GM23338 (cell line): ENCODE measurements around the gene UBC. TPM values are rescaled to one million over a fixed set of nuclear protein-coding genes. Genes with fewer than 3 reads are reported as not detected.

Experiments
- ATAC-seq: fragments of 200-7000 bp; cut with Tn5 transposase; 3 replicates; pipeline ENCODE4 v1.9.1; 2020
- DNase-seq: peaks from one replicate; pipeline ENCODE4 v3.0.0-alpha.2; 2015; ENCODE audit warnings: low spot score
- H2AFZ ChIP-seq: fragments of 200-600 bp; sonication (generic); 2 replicates; pipeline ENCODE4 v1.8.0; 2016; ENCODE audit warnings: antibody characterized with exemption, mild to moderate bottlenecking, moderate library complexity
- H3F3A ChIP-seq: fragments of 200-600 bp; sonication (generic); replicated peaks from 2 replicates; pipeline ENCODE4 v1.8.0; 2017; ENCODE audit warnings: antibody characterized with exemption, mixed run types, low read depth
- H3K27ac ChIP-seq: fragments of 200-600 bp; sonication (generic); 2 replicates; pipeline ENCODE4 v1.6.1; 2016; ENCODE audit warnings: low read depth
- H3K27me3 ChIP-seq: fragments of 200-600 bp; sonication (generic); 2 replicates; pipeline ENCODE4 v1.8.0; 2016; ENCODE audit warnings: mild to moderate bottlenecking, mixed run types, moderate library complexity; ENCODE audit not compliant: insufficient read depth
- H3K36me3 ChIP-seq: fragments of 200-600 bp; sonication (generic); 2 replicates; pipeline ENCODE4 v1.8.0; 2016; ENCODE audit warnings: mild to moderate bottlenecking; ENCODE audit not compliant: insufficient read depth
- H3K4me1 ChIP-seq: fragments of 200-600 bp; sonication (generic); 2 replicates; pipeline ENCODE4 v1.8.0; 2016; ENCODE audit warnings: mild to moderate bottlenecking, moderate library complexity; ENCODE audit not compliant: insufficient read depth
- H3K4me2 ChIP-seq: fragments of 200-600 bp; sonication (generic); 2 replicates; pipeline ENCODE4 v1.7.1; 2017; ENCODE audit warnings: mixed run types
- H3K4me3 ChIP-seq: fragments of 200-600 bp; sonication (generic); 2 replicates; pipeline ENCODE4 v1.6.1; 2016; ENCODE audit warnings: mixed run types
- H3K79me2 ChIP-seq: fragments of 200-600 bp; sonication (generic); replicated peaks from 2 replicates; pipeline ENCODE4 v1.8.0; 2017; ENCODE audit warnings: mild to moderate bottlenecking; ENCODE audit not compliant: insufficient read depth
- H3K9me2 ChIP-seq: fragments of 200-600 bp; sonication (generic); 2 replicates; pipeline ENCODE4 v1.8.0; 2017; ENCODE audit not compliant: insufficient read depth
- H4K20me1 ChIP-seq: fragments of 200-600 bp; sonication (generic); replicated peaks from 2 replicates; pipeline ENCODE4 v1.8.0; 2017; ENCODE audit warnings: mild to moderate bottlenecking; ENCODE audit not compliant: insufficient read depth
- H3K27ac Mint-ChIP-seq: 2 replicates; pipeline ENCODE4 v1.8.0; 2020; ENCODE audit warnings: inconsistent platforms, mild to moderate bottlenecking, moderate library complexity, mixed read lengths
- H3K27me3 Mint-ChIP-seq: 3 replicates; pipeline ENCODE4 v1.8.0; 2022; ENCODE audit warnings: low read depth, mild to moderate bottlenecking, moderate library complexity, mixed read lengths, inconsistent platforms; ENCODE audit not compliant: insufficient read depth, poor library complexity
- H3K36me3 Mint-ChIP-seq: 3 replicates; pipeline ENCODE4 v1.8.0; 2021; ENCODE audit warnings: low read depth, mild to moderate bottlenecking, inconsistent platforms, moderate library complexity, mixed read lengths
- H3K4me1 Mint-ChIP-seq: 3 replicates; pipeline ENCODE4 v1.8.0; 2020; ENCODE audit warnings: mild to moderate bottlenecking, inconsistent platforms, mixed read lengths
- H3K4me3 Mint-ChIP-seq: 3 replicates; pipeline ENCODE4 v1.8.0; 2021; ENCODE audit warnings: moderate library complexity, mild to moderate bottlenecking, inconsistent platforms, mixed read lengths
- H3K9me3 Mint-ChIP-seq: 3 replicates; pipeline ENCODE4 v1.8.0; 2020; ENCODE audit warnings: moderate library complexity, mild to moderate bottlenecking, inconsistent platforms, mixed read lengths
- EZH2 ChIP-seq: fragments of 200-600 bp; sonication (generic); IDR thresholded peaks from one replicate; pipeline ENCODE4 v1.8.0; 2017; ENCODE audit warnings: antibody characterized with exemption, mild to moderate bottlenecking, low read depth; ENCODE audit not compliant: unreplicated experiment
- EZH2phosphoT487 ChIP-seq: fragments of 200-600 bp; sonication (generic); IDR thresholded peaks from one replicate; pipeline ENCODE4 v1.8.1; 2018; ENCODE audit warnings: antibody characterized with exemption; ENCODE audit not compliant: unreplicated experiment
- JUNB ChIP-seq: IDR thresholded peaks from one replicate; pipeline ENCODE4 v1.6.1; 2016; ENCODE audit warnings: antibody characterized with exemption; ENCODE audit not compliant: unreplicated experiment
- STAT1 ChIP-seq: IDR thresholded peaks from one replicate; pipeline ENCODE4 v1.6.1; 2016; ENCODE audit warnings: antibody characterized with exemption; ENCODE audit not compliant: unreplicated experiment
- ZNF114 ChIP-seq: fragments of 250-450 bp; sonication (Bioruptor Pico); IDR thresholded peaks from 2 replicates; pipeline ENCODE4 v1.5.0; 2020; ENCODE audit warnings: mild to moderate bottlenecking, moderate library complexity
- ZNF462 ChIP-seq: fragments of 250-450 bp; sonication (Bioruptor Pico); IDR thresholded peaks from 2 replicates; pipeline ENCODE4 v1.5.0; 2020; ENCODE audit warnings: mild to moderate bottlenecking, moderate library complexity
- polyA plus RNA-seq: library from polyadenylated mRNA; unstranded; fragments of >200 nt; fragmentation: Nextera tagmentation; extraction: Ambion mirVana; gene quantifications from 2 replicates; pipeline ENCODE4 v1.2.1, GENCODE V29; 2016
- total RNA-seq: library from RNA; depleted of rRNA; stranded (reverse); fragments of >200 nt; shearing (Covaris generic); gene quantifications from 2 replicates; pipeline ENCODE4 v1.2.3, GENCODE V29; 2014

Gene UBC
- total and polyA plus RNA-seq, 2 experiments from 2014 or later = 511 to 665 TPM

GRCh38 chr12:124906606-124907261 lies 7.7 kb downstream of the UBC start (continued):
- TF ChIP-seq ZNF462 = no peak

- Histone ChIP-seq H3K27me3 (no peaks in the 10 kb centered on the region), H3K9me2 (no peaks in the 10 kb centered on the region), H4K20me1 (no peaks in the 10 kb centered on the region), H3K27ac (no peak overlapping the region), H3K4me3 (no peak overlapping the region), H3K4me2 (no peak overlapping the region), H3K4me1 (no peaks in the 10 kb centered on the region), H3F3A (peaks cover 2% of the 10 kb centered on the region; the same call in 1 of the 2 replicates), H3K79me2 (no peaks in the 10 kb centered on the region), H2AFZ (peak overlapping the region; percentile 39; the same call in 1 of the 2 replicates), H3K36me3 (no peaks in the 10 kb centered on the region)
- Mint-ChIP-seq H3K4me3 (no peak overlapping the region), H3K9me3 (no peaks in the 10 kb centered on the region), H3K4me1 (peaks cover 13% of the 10 kb centered on the region), H3K36me3 (no peaks in the 10 kb centered on the region), H3K27me3 (peaks cover 6% of the 10 kb centered on the region), H3K27ac (0 out of 2 replicates have a peak overlapping the region, but pooled peaks have one; percentile 26)
- ATAC-seq (peak; percentile 40), DNase-seq (no peak)
- TF ChIP-seq JUNB (no peak), ZNF114 (CRISPR knock-in tag) (no peak), EZH2 (no peak), ZNF462 (no peak), EZH2phosphoT487 (no peak), STAT1 (no peak)
Measured at GRCh38 chr12:124904306-124905098, 9.9 kb downstream of the UBC start.
